Activated T-helper 17 cell treated with anti-CD3 and anti-CD28 coated beads, Interleukin-2, amount 50 U/mL, for 72 hours (primary cell): ENCODE data around the gene AK4. TPM values are rescaled to one million over a fixed set of nuclear protein-coding genes. Genes with fewer than 3 reads are reported as not detected.
A peak's percentile ranks its signal among the peaks of the same experiment; 100 is the strongest.

ENCODE experiments used
- ATAC-seq: fragments of 150-1000 bp; cut with Tn5 transposase; replicated peaks from 2 replicates; pipeline ENCODE4 v1.10.0; 2021; ENCODE audit warnings: mild to moderate bottlenecking, moderate library complexity
- H3K27ac Mint-ChIP-seq: one replicate; pipeline ENCODE4 v1.8.0; 2022; ENCODE audit warnings: mixed read lengths
- H3K27me3 Mint-ChIP-seq: one replicate; pipeline ENCODE4 v1.8.0; 2022; ENCODE audit warnings: mixed read lengths
- H3K36me3 Mint-ChIP-seq: one replicate; pipeline ENCODE4 v1.8.0; 2022; ENCODE audit warnings: low read depth, mild to moderate bottlenecking, mixed read lengths
- H3K4me1 Mint-ChIP-seq: one replicate; pipeline ENCODE4 v1.8.0; 2022; ENCODE audit warnings: mixed read lengths
- H3K4me3 Mint-ChIP-seq: one replicate; pipeline ENCODE4 v1.8.0; 2022; ENCODE audit warnings: mild to moderate bottlenecking, mixed read lengths
- H3K9me3 Mint-ChIP-seq: one replicate; pipeline ENCODE4 v1.8.0; 2022; ENCODE audit warnings: mixed read lengths
- total RNA-seq, 2 donors: library from RNA; stranded (reverse); gene quantifications; one replicate each; pipeline ENCODE4 v1.2.3, GENCODE V29; 2022

Gene AK4
- total RNA-seq, 2 donors from 2014 or later: 112 to 142 TPM

GRCh38 chr1:65254320-65255034 is 106.5 kb downstream of the AK4 start:
- Mint-ChIP-seq H3K36me3 (no peaks in the 10 kb centered on the region), H3K27ac (peak overlapping the region; percentile 76), H3K4me3 (peak overlapping the region; percentile 91), H3K27me3 (peaks cover 5% of the 10 kb centered on the region), H3K9me3 (no peaks in the 10 kb centered on the region), H3K4me1 (peaks cover 12% of the 10 kb centered on the region)
- ATAC-seq: peak; percentile 95

- Mint-ChIP-seq H3K4me3 (peak overlapping the region; percentile 79), H3K27me3 (peaks cover 5% of the 10 kb centered on the region), H3K9me3 (no peaks in the 10 kb centered on the region), H3K27ac (peak overlapping the region; percentile 10), H3K36me3 (no peaks in the 10 kb centered on the region), H3K4me1 (peaks cover 15% of the 10 kb centered on the region)
- ATAC-seq: no peak
Observed at GRCh38 chr1:65255035-65255655, 107.1 kb downstream of the AK4 start.

DNA sequence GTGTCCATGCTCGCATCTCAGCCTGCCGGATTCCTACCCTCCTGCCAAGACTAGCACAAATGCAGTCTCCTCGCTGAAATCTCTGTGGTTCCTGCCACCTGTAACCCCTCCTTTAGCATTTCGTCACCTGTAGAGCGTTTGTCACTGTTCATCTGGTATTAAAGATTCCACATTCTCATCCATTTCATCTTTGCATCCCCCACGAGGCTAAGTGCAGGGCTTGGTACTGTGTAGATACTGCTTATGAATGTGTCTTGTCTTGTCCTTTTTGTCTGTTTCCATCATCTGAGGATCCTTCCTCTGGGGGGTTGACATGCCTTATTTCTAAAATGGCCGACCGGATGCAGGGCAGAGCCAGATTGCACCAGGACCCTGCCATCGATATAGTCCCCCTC is 107.7 kb downstream of the AK4 start:
- Mint-ChIP-seq H3K27ac (no peak overlapping the region), H3K4me1 (peaks cover 19% of the 10 kb centered on the region), H3K4me3 (peak overlapping the region; percentile 79), H3K9me3 (no peaks in the 10 kb centered on the region), H3K27me3 (peaks cover 5% of the 10 kb centered on the region), H3K36me3 (no peaks in the 10 kb centered on the region)
- ATAC-seq: no peak

- H3K27me3 Mint-ChIP-seq: peaks cover 5% of the 10 kb centered on the region
- no peak for ATAC-seq
- H3K27ac Mint-ChIP-seq: no peak overlapping the region
- H3K4me3 Mint-ChIP-seq: no peak overlapping the region
- no peaks in the 10 kb centered on the region for H3K36me3 Mint-ChIP-seq
- H3K4me1 Mint-ChIP-seq: peaks cover 23% of the 10 kb centered on the region
- no peaks in the 10 kb centered on the region for H3K9me3 Mint-ChIP-seq
Observed at GRCh38 chr1:65256860-65257708, 109.1 kb downstream of the AK4 start.

- Mint-ChIP-seq H3K27me3 (peaks cover 5% of the 10 kb centered on the region), H3K9me3 (no peaks in the 10 kb centered on the region), H3K4me3 (no peak overlapping the region), H3K36me3 (no peaks in the 10 kb centered on the region), H3K27ac (no peak overlapping the region), H3K4me1 (peaks cover 23% of the 10 kb centered on the region)
- ATAC-seq: no peak
Observed at GRCh38 chr1:65258106-65258505, 110.1 kb downstream of the AK4 start.

DNA sequence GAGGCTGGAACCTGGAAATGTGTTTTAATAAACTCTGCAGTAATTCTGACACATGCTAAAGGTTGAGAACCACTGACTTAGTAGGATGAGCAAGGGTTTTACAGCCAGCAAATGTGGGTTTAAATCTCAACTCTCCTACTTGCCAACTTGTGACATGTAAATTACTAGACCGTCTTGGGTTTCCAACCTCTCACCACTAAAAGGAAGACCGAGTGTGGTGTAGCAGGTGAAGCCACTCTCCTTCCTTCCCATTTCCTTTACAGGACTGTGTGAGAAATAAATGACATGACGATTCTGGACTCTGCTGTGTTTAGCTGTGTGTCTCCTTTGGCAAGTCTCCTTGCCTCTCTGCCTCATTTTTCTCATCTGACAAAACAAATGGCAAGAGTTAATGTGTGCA is 111.8 kb downstream of the AK4 start:
- ATAC-seq: peak; percentile 48
- Mint-ChIP-seq H3K4me3 (peak overlapping the region; percentile 48), H3K36me3 (no peaks in the 10 kb centered on the region), H3K27ac (no peak overlapping the region), H3K27me3 (peaks cover 9% of the 10 kb centered on the region), H3K9me3 (no peaks in the 10 kb centered on the region), H3K4me1 (peaks cover 21% of the 10 kb centered on the region)

- Mint-ChIP-seq H3K9me3 (no peaks in the 10 kb centered on the region), H3K36me3 (no peaks in the 10 kb centered on the region), H3K27me3 (peaks cover 8% of the 10 kb centered on the region), H3K4me1 (peaks cover 17% of the 10 kb centered on the region), H3K4me3 (peak overlapping the region; percentile 48), H3K27ac (peak overlapping the region; percentile 17)
- peak; percentile 93 for ATAC-seq
Observed at GRCh38 chr1:65260851-65261473, 113.0 kb downstream of the AK4 start.

GRCh38 chr1:65263286-65263685 is 115.3 kb downstream of the AK4 start:
- peaks cover 17% of the 10 kb centered on the region for H3K4me1 Mint-ChIP-seq
- no peaks in the 10 kb centered on the region for H3K36me3 Mint-ChIP-seq
- ATAC-seq: no peak
- no peak overlapping the region for H3K4me3 Mint-ChIP-seq
- H3K27ac Mint-ChIP-seq: no peak overlapping the region
- H3K27me3 Mint-ChIP-seq: peaks cover 21% of the 10 kb centered on the region
- H3K9me3 Mint-ChIP-seq: no peaks in the 10 kb centered on the region

DNA sequence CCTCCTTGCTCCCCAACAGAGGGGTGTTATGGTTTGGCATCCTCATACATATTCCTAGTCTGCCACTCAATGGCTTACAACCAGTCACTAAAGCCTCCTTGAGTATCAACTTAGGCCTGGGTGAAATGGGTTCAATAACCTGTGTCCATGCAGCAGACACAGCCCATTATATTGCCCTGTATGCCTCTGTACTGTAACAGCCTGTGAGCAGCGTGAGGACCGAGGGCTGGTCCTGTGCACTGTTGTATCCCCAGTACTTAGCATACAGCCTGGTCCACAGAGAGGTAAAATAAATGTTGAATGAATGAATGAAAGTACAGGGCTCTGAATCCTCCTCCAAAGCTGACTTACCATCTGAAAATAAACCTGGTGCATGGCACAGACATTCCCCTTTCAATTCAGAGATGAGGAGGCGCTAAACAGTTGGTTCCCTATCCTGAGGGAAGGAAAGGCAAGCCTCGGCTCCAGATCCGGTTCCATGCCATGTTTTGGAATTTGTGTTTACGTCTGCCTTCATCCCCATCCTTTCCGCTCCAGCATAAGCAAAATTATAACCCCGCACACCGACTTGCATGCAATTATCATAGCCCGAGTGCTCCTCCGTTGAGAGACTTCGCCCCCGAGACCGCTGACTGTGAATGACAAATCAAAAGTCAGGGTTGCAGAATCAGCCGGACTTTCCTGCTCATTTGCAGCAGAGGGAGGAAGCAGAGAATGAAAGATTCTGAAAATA is 116.4 kb downstream of the AK4 start:
- ATAC-seq: no peak
- Mint-ChIP-seq H3K27ac (no peak overlapping the region), H3K4me3 (peak overlapping the region; percentile 67), H3K27me3 (peaks cover 21% of the 10 kb centered on the region), H3K9me3 (no peaks in the 10 kb centered on the region), H3K4me1 (peaks cover 17% of the 10 kb centered on the region), H3K36me3 (no peaks in the 10 kb centered on the region)

DNA sequence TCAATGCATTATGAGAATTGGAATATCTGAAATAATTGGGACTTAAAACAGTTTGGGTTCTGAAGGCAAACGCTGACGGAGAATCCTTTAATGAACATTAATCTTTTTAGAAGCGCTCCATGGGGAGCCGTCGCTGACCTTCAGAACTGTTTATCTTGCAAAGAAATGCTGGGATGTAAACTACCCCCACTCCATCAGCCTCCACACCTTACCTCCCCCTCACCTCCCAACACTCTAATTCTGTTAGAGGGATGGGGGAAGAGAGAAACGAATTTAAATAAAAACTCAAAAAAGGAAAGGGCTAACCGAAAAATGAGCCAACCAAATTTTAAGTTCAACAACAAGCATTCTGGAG is 117.3 kb downstream of the AK4 start:
- no peak for ATAC-seq
- H3K4me3 Mint-ChIP-seq: peak overlapping the region; percentile 67

DNA sequence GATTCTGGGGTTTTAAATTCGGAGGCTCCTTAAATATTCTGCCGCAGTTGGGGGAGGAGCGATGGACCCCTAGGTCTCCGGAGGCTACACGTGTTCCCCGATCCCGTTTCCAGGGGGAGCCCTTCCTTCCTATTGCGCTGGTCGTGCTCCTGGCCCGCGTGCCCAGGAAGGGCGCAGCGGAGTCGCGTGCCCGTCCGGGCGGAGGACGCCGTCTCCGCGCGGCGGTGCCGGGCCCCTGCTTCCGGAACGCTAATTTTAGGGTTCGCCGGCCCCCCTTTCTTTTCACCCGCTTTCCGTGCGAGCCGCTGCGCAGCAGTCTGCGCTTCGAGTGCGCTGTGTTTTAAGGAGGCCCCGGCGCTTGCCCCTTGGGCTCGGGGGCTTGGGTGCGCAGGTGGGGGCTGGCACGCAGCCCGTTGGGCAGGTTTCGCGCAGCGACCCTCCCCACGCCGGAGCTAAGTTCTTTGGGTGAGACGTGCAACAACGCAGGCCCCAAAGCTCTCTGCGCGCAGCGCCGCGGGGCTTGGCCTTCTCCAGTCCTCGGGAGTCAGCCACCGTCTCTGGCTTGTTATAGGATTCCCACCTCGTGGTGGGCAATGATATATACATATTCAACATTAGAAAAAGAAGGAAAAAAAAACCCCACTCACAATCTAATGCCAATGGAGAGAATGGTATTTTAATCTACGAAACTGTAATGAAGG is 117.8 kb downstream of the AK4 start:
- peak overlapping the region; percentile 67 for H3K4me3 Mint-ChIP-seq
- peak; percentile 32 for ATAC-seq
- no peaks in the 10 kb centered on the region for H3K9me3 Mint-ChIP-seq
- H3K27me3 Mint-ChIP-seq: peaks cover 21% of the 10 kb centered on the region
- H3K4me1 Mint-ChIP-seq: peaks cover 8% of the 10 kb centered on the region
- H3K36me3 Mint-ChIP-seq: no peaks in the 10 kb centered on the region
- no peak overlapping the region for H3K27ac Mint-ChIP-seq

More for the DNA sequence above, 117.3 kb downstream of the AK4 start:
- Mint-ChIP-seq H3K27ac (no peak overlapping the region), H3K9me3 (no peaks in the 10 kb centered on the region), H3K36me3 (no peaks in the 10 kb centered on the region), H3K27me3 (peaks cover 21% of the 10 kb centered on the region), H3K4me1 (peaks cover 13% of the 10 kb centered on the region)

- Mint-ChIP-seq H3K4me1 (peaks cover 5% of the 10 kb centered on the region), H3K36me3 (no peaks in the 10 kb centered on the region), H3K9me3 (no peaks in the 10 kb centered on the region), H3K27ac (no peak overlapping the region), H3K4me3 (peak overlapping the region; percentile 67), H3K27me3 (peaks cover 21% of the 10 kb centered on the region)
- no peak for ATAC-seq
Observed at GRCh38 chr1:65266476-65266875, 118.5 kb downstream of the AK4 start.

DNA sequence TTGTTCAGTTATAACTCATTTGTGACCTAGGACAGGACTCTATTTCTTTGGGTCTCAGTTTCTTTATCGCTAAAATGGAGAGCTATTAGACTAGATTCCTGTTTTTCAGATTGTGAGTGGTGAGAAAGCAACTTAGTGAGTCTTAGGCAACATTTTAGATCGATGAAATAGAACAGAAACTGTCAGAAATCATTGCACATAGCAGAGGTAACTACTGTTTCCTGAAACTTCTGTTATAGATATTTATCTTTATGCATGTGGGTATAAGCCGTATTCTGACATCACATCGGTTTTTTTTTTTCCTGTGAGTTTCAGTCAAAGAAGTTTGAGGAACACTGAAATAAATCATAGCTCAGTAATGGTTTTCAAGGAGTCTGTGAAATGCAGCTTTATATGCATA is 119.3 kb downstream of the AK4 start:
- H3K9me3 Mint-ChIP-seq: no peaks in the 10 kb centered on the region
- H3K27me3 Mint-ChIP-seq: peaks cover 21% of the 10 kb centered on the region
- peaks cover 5% of the 10 kb centered on the region for H3K4me1 Mint-ChIP-seq
- H3K4me3 Mint-ChIP-seq: no peak overlapping the region
- no peaks in the 10 kb centered on the region for H3K36me3 Mint-ChIP-seq
- ATAC-seq: no peak
- no peak overlapping the region for H3K27ac Mint-ChIP-seq
